ENCODE results near the gene JAG1. TPM values are rescaled to one million over a fixed set of nuclear protein-coding genes. Genes with fewer than 3 reads are reported as not detected.

JAG1 gene
- total RNA-seq, 4 donors from 2014 or later, result 30.7 to 41.9 (median 36.3) TPM

- Histone ChIP-seq H3K27me3 (no peaks in the 10 kb centered on the region), H3K9me3 (no peaks in the 10 kb centered on the region), H3K4me3 (no peak overlapping the region), H3K4me1 (no peaks in the 10 kb centered on the region), H3K36me3 (no peaks in the 10 kb centered on the region), H3K27ac (replicated peaks in 1 of 4) (no peak overlapping the region)
- no peak for DNase-seq (ENCODE audit: extremely low spot score)
- intact Hi-C loops (cut with DNase I), result no loop called here
- TF ChIP-seq EP300 (IDR thresholded peaks at IDR 0.05) (no peak), POLR2A (IDR thresholded peaks at IDR 0.05; ENCODE audit: low read depth) (no peak), CTCF (IDR thresholded peaks at IDR 0.05) (no peak), POLR2AphosphoS5 (IDR thresholded peaks at IDR 0.05) (no peak)
- WGBS, result 93% methylated on average over 16 of the region's 16 CpGs
These were observed 32.1 kb upstream of the JAG1 start for GRCh38 chr20:10705801-10706459.

GRCh38 chr20:10701607-10702006 lies 27.8 kb upstream of the JAG1 start:
- TF ChIP-seq CTCF (IDR thresholded peaks at IDR 0.05) (no peak), POLR2AphosphoS5 (IDR thresholded peaks at IDR 0.05) (no peak)
- H3K4me1 ChIP-seq, result no peaks in the 10 kb centered on the region
- H3K36me3 ChIP-seq, result no peaks in the 10 kb centered on the region
- intact Hi-C loops (cut with DNase I), result no loop called here
- 89% methylated on average over 1 of the region's 1 CpG for WGBS
- DNase-seq (ENCODE audit: extremely low spot score), result no peak
- no peak overlapping the region for H3K4me3 ChIP-seq
- no peaks in the 10 kb centered on the region for H3K27me3 ChIP-seq
- H3K27ac ChIP-seq (replicated peaks in 1 of 4), result no peak overlapping the region
- no peaks in the 10 kb centered on the region for H3K9me3 ChIP-seq

- no peaks in the 10 kb centered on the region for H3K4me1 ChIP-seq
- no peaks in the 10 kb centered on the region for H3K27me3 ChIP-seq
- no peak for TF ChIP-seq EP300 (IDR thresholded peaks at IDR 0.05)
- no peak for TF ChIP-seq POLR2A (IDR thresholded peaks at IDR 0.05; ENCODE audit: low read depth)
- TF ChIP-seq CTCF (IDR thresholded peaks at IDR 0.05), result no peak
- TF ChIP-seq POLR2AphosphoS5 (IDR thresholded peaks at IDR 0.05), result no peak
- DNase-seq (ENCODE audit: extremely low spot score), result no peak
- no peaks in the 10 kb centered on the region for H3K9me3 ChIP-seq
- 95% methylated on average over 2 of the region's 2 CpGs for WGBS
- H3K27ac ChIP-seq (replicated peaks in 1 of 4), result no peak overlapping the region
- no peaks in the 10 kb centered on the region for H3K36me3 ChIP-seq
- H3K4me3 ChIP-seq, result no peak overlapping the region
- intact Hi-C loops (cut with DNase I), result no loop called here
These were observed 26.1 kb upstream of the JAG1 start for GRCh38 chr20:10699941-10700340.

- intact Hi-C loops (cut with DNase I), result no loop called here
- TF ChIP-seq POLR2A (IDR thresholded peaks at IDR 0.05; ENCODE audit: low read depth) (no peak), EP300 (IDR thresholded peaks at IDR 0.05) (no peak), CTCF (IDR thresholded peaks at IDR 0.05) (no peak), POLR2AphosphoS5 (IDR thresholded peaks at IDR 0.05) (no peak)
- H3K36me3 ChIP-seq, result no peaks in the 10 kb centered on the region
These were observed 25.7 kb upstream of the JAG1 start for GRCh38 chr20:10699489-10699888.

GRCh38 chr20:10696650-10697049 lies 22.9 kb upstream of the JAG1 start:
- Histone ChIP-seq H3K27ac (replicated peaks in 1 of 4) (no peak overlapping the region), H3K36me3 (no peaks in the 10 kb centered on the region), H3K9me3 (no peaks in the 10 kb centered on the region), H3K4me1 (no peaks in the 10 kb centered on the region), H3K27me3 (no peaks in the 10 kb centered on the region), H3K4me3 (no peak overlapping the region)
- intact Hi-C loops (cut with DNase I), result no loop called here
- 70% methylated on average over 5 of the region's 5 CpGs for WGBS
- no peak for DNase-seq (ENCODE audit: extremely low spot score)
- TF ChIP-seq CTCF (IDR thresholded peaks at IDR 0.05) (peak in 1 of 3 experiments; percentile 20), EP300 (IDR thresholded peaks at IDR 0.05) (no peak)

More at GRCh38 chr20:10699489-10699888, 25.7 kb upstream of the JAG1 start:
- Histone ChIP-seq H3K27me3 (no peaks in the 10 kb centered on the region), H3K4me3 (no peak overlapping the region), H3K9me3 (no peaks in the 10 kb centered on the region), H3K4me1 (no peaks in the 10 kb centered on the region), H3K27ac (replicated peaks in 1 of 4) (no peak overlapping the region)
- DNase-seq (ENCODE audit: extremely low spot score), result no peak
- 78% methylated on average over 2 of the region's 2 CpGs for WGBS

Data from esophagus muscularis mucosa (tissue), 4 donors.